Measurements from ENCODE around the gene TYW1. TPM values are rescaled to one million over a fixed set of nuclear protein-coding genes. Genes with fewer than 3 reads are reported as not detected.
"Not testable (repeated sequence)": the region's sequence is repeated elsewhere in the genome, so short reads cannot be mapped to it uniquely, and the experiment has no call there.

The TYW1 gene
- total RNA-seq, 2 experiments from 2014 or later: 16.6 to 17.5 TPM

- intact Hi-C loops (cut with micrococcal nuclease): no loop called here
- Mint-ChIP-seq H3K36me3 (ENCODE audit: low read depth) (peaks cover 34% of the 10 kb centered on the region), H3K4me3 (no peak overlapping the region), H3K27ac (no peak overlapping the region), H3K9me3 (no peaks in the 10 kb centered on the region), H3K4me1 (ENCODE audit: low read depth) (no peaks in the 10 kb centered on the region), H3K27me3 (no peaks in the 10 kb centered on the region)
- ChIA-PET POLR2A (no interaction called here), CTCF (interaction anchor here (0.6 kb wide), 1 partner anchor 103 kb away, joined by 3 read pairs; no protein-coding TSS in a partner anchor)
- TF ChIP-seq CTCF (IDR thresholded peaks at IDR 0.05): no peak
- DNase-seq: no peak
- ATAC-seq: no peak
Observed at GRCh38 chr7:67018940-67019339, 22.3 kb downstream of the TYW1 start.

GRCh38 chr7:67019562-67020390 lies 23.1 kb downstream of the TYW1 start:
- ChIA-PET POLR2A (no interaction called here), CTCF (interaction anchor here (0.6 kb wide), 1 partner anchor 104 kb away, joined by 3 read pairs; no protein-coding TSS in a partner anchor)
- intact Hi-C loops (cut with micrococcal nuclease): no loop called here
- DNase-seq (peak; percentile 11), ATAC-seq (peak; percentile 77)
- H3K36me3 Mint-ChIP-seq (ENCODE audit: low read depth): peaks cover 31% of the 10 kb centered on the region
- H3K27ac Mint-ChIP-seq: peak overlapping the region; percentile 43
- no peaks in the 10 kb centered on the region for H3K4me1 Mint-ChIP-seq (ENCODE audit: low read depth)
- H3K9me3 Mint-ChIP-seq: no peaks in the 10 kb centered on the region
- H3K4me3 Mint-ChIP-seq: no peak overlapping the region
- TF ChIP-seq CTCF (IDR thresholded peaks at IDR 0.05): no peak
- no peaks in the 10 kb centered on the region for H3K27me3 Mint-ChIP-seq

GRCh38 chr7:67021260-67021659 lies 24.6 kb downstream of the TYW1 start:
- Mint-ChIP-seq H3K27me3 (no peaks in the 10 kb centered on the region), H3K4me1 (ENCODE audit: low read depth) (no peaks in the 10 kb centered on the region), H3K4me3 (no peak overlapping the region), H3K9me3 (no peaks in the 10 kb centered on the region), H3K36me3 (ENCODE audit: low read depth) (peaks cover 32% of the 10 kb centered on the region), H3K27ac (no peak overlapping the region)
- TF ChIP-seq CTCF (IDR thresholded peaks at IDR 0.05): no peak
- CTCF ChIA-PET: no interaction called here
- DNase-seq: no peak
- intact Hi-C loops (cut with micrococcal nuclease): no loop called here
- POLR2A ChIA-PET: no interaction called here
- ATAC-seq: no peak

- no peak for ATAC-seq
- Mint-ChIP-seq H3K4me1 (ENCODE audit: low read depth) (no peaks in the 10 kb centered on the region), H3K4me3 (no peak overlapping the region), H3K36me3 (ENCODE audit: low read depth) (peaks cover 35% of the 10 kb centered on the region), H3K27ac (no peak overlapping the region), H3K9me3 (no peaks in the 10 kb centered on the region), H3K27me3 (no peaks in the 10 kb centered on the region)
- intact Hi-C loops (cut with micrococcal nuclease): no loop called here
- CTCF ChIA-PET: interaction anchor here (1.7 kb wide), 1 partner anchor 18 kb away, joined by 4 read pairs; no protein-coding TSS in a partner anchor
- no peak for TF ChIP-seq CTCF (IDR thresholded peaks at IDR 0.05)
- POLR2A ChIA-PET: no interaction called here
- DNase-seq: no peak
Observed at GRCh38 chr7:67022511-67022910, 25.9 kb downstream of the TYW1 start.

GRCh38 chr7:67025459-67025858 lies 28.8 kb downstream of the TYW1 start:
- CTCF ChIA-PET; DNase-seq; H3K4me1 Mint-ChIP-seq (ENCODE audit: low read depth); intact Hi-C loops (cut with micrococcal nuclease); H3K9me3 Mint-ChIP-seq; H3K27me3 Mint-ChIP-seq; H3K27ac Mint-ChIP-seq; H3K4me3 Mint-ChIP-seq; ATAC-seq; POLR2A ChIA-PET: not testable (repeated sequence)
- H3K36me3 Mint-ChIP-seq (ENCODE audit: low read depth): peaks cover 43% of the 10 kb centered on the region

GRCh38 chr7:67031685-67032084 lies 35.1 kb downstream of the TYW1 start:
- H3K4me3 Mint-ChIP-seq; H3K27me3 Mint-ChIP-seq; H3K4me1 Mint-ChIP-seq (ENCODE audit: low read depth); ATAC-seq; intact Hi-C loops (cut with micrococcal nuclease); DNase-seq; H3K27ac Mint-ChIP-seq; CTCF ChIA-PET; POLR2A ChIA-PET; H3K9me3 Mint-ChIP-seq: not testable (repeated sequence)
- peaks cover 44% of the 10 kb centered on the region for H3K36me3 Mint-ChIP-seq (ENCODE audit: low read depth)
